ENCODE data around the gene KRTAP10-1.
A peak's percentile ranks its signal among the peaks of the same experiment; 100 is the strongest.

KRTAP10-1 gene

DNA sequence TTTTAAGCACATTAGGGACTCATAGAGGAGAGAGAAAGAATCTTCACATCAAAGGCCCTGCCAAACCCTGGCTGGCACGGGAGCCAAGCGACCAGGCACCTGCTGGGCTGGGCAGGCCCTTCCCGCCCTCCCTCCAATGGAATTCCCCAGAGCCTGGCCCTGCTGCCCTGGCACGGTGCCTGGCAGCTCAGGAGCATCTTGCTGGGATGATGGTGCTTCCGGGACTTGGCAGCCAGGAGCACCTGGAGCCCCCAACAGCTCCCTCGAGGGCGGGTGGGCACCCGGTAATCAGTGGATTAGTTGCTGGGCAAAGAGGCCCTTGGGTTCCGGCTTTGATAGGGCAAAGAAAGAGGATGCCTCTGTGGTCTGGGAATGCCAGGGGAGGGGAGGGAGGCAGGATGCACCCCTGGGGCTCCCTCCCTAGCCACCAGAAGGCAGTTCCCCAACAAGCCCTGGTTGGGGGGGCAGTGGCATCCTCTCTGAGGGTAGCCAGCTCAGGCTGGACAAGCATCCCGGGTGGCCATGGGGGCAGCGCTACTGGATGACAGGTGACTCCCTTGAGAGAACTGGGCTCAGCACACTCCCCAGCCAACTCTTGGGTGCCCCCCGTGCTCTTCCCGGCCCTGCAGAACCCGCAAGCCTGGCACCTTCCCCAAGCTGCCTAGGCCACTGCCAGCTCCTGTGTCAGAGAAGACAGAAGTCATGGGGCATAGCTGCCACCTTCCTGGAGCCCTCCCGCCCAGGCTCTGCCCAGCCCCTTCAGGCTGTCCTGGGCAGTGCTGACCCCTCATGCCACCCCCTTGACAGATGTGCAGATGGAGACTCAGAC, 26.4 kb downstream of the KRTAP10-1 start:
- POLR2A ChIA-PET, result no interaction called here
- no peak overlapping the region for H3K4me3 ChIP-seq (ENCODE audit: control insufficient read depth in 1 of 7, extremely low read depth in 1 of 7, insufficient read depth in 4 of 7, low read depth in 2 of 7, low read length in 6 of 7)
- H3K9me3 ChIP-seq (ENCODE audit: control extremely low read depth in 1 of 5, control insufficient read depth in 4 of 5, insufficient read depth in 2 of 5, low read depth in 1 of 5, low read length in 4 of 5), result peaks cover 0 to 2% (median 0%) of the 10 kb centered on the region in 5 experiments
- H3K36me3 ChIP-seq (ENCODE audit: control insufficient read depth in 4 of 4, insufficient read depth in 4 of 4, low read length in 3 of 4), result no peaks in the 10 kb centered on the region
- no peak overlapping the region for H3K27ac ChIP-seq (ENCODE audit: insufficient read depth in 1 of 2, low read depth in 1 of 2, low read length in 2 of 2, poor library complexity in 1 of 2, severe bottlenecking in 2 of 2)
- peaks cover 0 to 15% (median 8%) of the 10 kb centered on the region in 4 experiments for H3K4me1 ChIP-seq (ENCODE audit: control extremely low read depth in 1 of 4, control insufficient read depth in 4 of 4, insufficient read depth in 4 of 4, low read length in 3 of 4)
- CTCF ChIA-PET, result interaction anchor here (0.9 to 1.6 kb wide), 4 partner anchors 276 to 287 kb away, joined by 3 to 5 read pairs (median 4); no protein-coding TSS in a partner anchor
- DNase-seq, result no peak
- no peaks in the 10 kb centered on the region for H3K27me3 ChIP-seq (replicated peaks in 2 of 5; ENCODE audit: control insufficient read depth in 4 of 5, insufficient read depth in 5 of 5, low read length in 4 of 5)
- WGBS (ENCODE audit: insufficient coverage), result 100% methylated on average over 10 of the region's 15 CpGs

DNA sequence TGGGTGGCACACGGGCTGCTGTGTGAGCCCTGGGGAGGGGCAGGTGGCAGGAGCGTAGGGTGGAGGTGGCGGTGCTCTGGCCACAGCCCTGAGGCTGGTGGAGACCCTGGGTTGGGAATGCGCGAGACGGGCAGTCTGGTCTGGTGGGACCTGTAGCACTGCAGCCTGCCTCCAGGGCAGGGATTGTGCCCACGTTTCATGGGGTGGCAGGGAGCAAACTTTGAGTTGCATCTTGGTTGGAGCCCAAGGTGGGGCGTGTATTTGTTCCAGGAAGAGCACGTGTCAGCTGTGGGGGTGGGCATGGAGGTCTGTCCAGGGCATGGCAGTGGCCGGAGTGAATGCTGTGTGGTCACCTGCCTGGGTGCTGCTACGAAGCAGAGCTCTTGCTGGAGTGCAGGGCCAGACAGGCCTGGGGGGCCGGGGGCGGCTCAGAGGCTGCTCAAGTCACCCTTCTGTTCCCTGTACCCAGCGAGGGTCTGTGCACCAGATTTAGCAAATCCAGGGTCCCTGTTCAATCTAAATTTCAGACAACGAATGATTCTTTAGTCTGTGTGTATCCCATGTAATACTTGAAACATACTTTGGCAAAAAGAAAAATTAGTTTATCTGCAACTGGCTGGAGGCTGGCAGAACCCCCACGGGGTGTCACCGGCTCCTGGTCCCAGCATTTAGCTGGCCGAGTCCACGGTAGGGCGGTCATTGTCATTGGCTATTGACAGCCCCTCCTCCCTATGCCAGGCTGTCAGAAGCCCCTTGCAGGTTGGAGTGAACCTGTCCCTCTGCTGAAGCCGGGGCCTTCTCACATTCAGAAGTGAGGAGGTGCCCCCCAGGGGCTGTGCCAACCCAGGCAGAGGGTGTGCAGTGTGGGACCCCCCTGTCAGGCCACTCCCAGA, 27.3 kb downstream of the KRTAP10-1 start:
- H3K36me3 ChIP-seq (ENCODE audit: control insufficient read depth in 4 of 4, insufficient read depth in 4 of 4, low read length in 3 of 4), result no peaks in the 10 kb centered on the region
- CTCF ChIA-PET, result interaction anchor here (0.9 to 3.1 kb wide), 5 partner anchors 277 to 625 kb away, joined by 3 to 36 read pairs (median 3); no protein-coding TSS in a partner anchor
- WGBS (ENCODE audit: insufficient coverage), result 92% methylated on average over 19 of the region's 21 CpGs
- POLR2A ChIA-PET, result no interaction called here
- H3K4me1 ChIP-seq (ENCODE audit: control extremely low read depth in 1 of 4, control insufficient read depth in 4 of 4, insufficient read depth in 4 of 4, low read length in 3 of 4), result peaks cover 0 to 15% (median 8%) of the 10 kb centered on the region in 4 experiments
- peaks cover 0 to 2% (median 0%) of the 10 kb centered on the region in 5 experiments for H3K9me3 ChIP-seq (ENCODE audit: control extremely low read depth in 1 of 5, control insufficient read depth in 4 of 5, insufficient read depth in 2 of 5, low read depth in 1 of 5, low read length in 4 of 5)
- no peak for DNase-seq
- H3K4me3 ChIP-seq (ENCODE audit: control insufficient read depth in 1 of 7, extremely low read depth in 1 of 7, insufficient read depth in 4 of 7, low read depth in 2 of 7, low read length in 6 of 7), result no peak overlapping the region
- H3K27me3 ChIP-seq (replicated peaks in 2 of 5; ENCODE audit: control insufficient read depth in 4 of 5, insufficient read depth in 5 of 5, low read length in 4 of 5), result no peaks in the 10 kb centered on the region
- no peak overlapping the region for H3K27ac ChIP-seq (ENCODE audit: insufficient read depth in 1 of 2, low read depth in 1 of 2, low read length in 2 of 2, poor library complexity in 1 of 2, severe bottlenecking in 2 of 2)

DNA sequence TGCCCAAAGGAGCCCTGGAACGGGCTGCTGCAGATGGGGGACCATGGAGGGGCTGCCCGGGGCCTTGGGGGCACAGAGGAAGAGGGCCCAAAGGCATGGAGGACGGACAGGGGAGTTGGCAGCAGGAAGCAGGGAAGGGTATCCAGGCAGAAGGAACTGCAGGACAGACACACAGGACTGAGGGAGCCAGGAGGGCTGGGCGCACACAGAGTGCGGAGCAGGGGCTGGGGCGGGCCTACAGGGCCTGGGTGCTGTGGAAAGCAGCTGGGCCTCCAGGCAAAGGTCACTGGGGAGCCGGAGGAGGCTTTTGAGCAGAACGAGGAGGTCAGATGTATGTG, 28.1 kb downstream of the KRTAP10-1 start:
- H3K4me1 ChIP-seq (ENCODE audit: control extremely low read depth in 1 of 4, control insufficient read depth in 4 of 4, insufficient read depth in 4 of 4, low read length in 3 of 4), result peaks cover 0 to 15% (median 8%) of the 10 kb centered on the region in 4 experiments
- no peaks in the 10 kb centered on the region for H3K36me3 ChIP-seq (ENCODE audit: control insufficient read depth in 4 of 4, insufficient read depth in 4 of 4, low read length in 3 of 4)
- H3K4me3 ChIP-seq (ENCODE audit: control insufficient read depth in 1 of 7, extremely low read depth in 1 of 7, insufficient read depth in 4 of 7, low read depth in 2 of 7, low read length in 6 of 7), result no peak overlapping the region
- H3K9me3 ChIP-seq (ENCODE audit: control extremely low read depth in 1 of 5, control insufficient read depth in 4 of 5, insufficient read depth in 2 of 5, low read depth in 1 of 5, low read length in 4 of 5), result no peaks in the 10 kb centered on the region
- CTCF ChIA-PET, result interaction anchor here (0.9 to 3.1 kb wide), 3 partner anchors 282 to 626 kb away, joined by 3 to 36 read pairs (median 10); partner anchors contain the start of gene UBE2G2
- H3K27ac ChIP-seq (ENCODE audit: insufficient read depth in 1 of 2, low read depth in 1 of 2, low read length in 2 of 2, poor library complexity in 1 of 2, severe bottlenecking in 2 of 2), result no peak overlapping the region
- H3K27me3 ChIP-seq (replicated peaks in 2 of 5; ENCODE audit: control insufficient read depth in 4 of 5, insufficient read depth in 5 of 5, low read length in 4 of 5), result no peaks in the 10 kb centered on the region
- POLR2A ChIA-PET, result no interaction called here
- WGBS (ENCODE audit: insufficient coverage), result 97% methylated on average over 7 of the region's 8 CpGs
- no peak for DNase-seq

DNA sequence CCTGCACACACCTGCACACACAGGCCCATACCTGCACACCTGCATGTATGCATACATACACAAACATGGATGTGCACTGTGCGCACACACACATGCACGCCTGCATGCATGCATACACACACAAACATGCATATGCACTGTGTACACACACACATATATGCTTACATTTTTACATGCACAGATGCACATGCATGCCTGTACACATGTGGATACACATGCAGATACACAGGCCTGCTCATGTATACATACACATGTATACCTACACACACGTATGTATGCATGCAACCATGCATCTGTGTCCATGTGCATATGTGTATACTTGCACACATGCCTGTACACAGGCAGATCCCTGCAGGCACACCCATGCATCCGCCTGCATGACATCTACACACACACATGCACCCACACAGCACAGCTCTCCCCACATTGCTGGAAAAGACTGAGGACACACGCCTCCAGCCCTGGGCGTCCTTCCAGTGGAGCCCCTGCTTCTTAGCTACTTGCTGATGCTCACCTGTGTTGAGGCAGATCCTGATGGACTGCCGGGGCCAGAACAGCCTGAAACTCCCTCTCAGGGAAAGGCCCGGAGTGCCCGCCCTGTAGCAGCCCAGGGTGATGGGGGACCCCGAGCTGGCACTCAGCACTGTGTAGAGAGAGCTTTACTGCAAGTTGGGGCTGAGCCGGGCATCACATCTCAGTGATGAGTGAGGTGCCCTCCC, 28.6 kb downstream of the KRTAP10-1 start:
- Histone ChIP-seq H3K4me1 (ENCODE audit: control extremely low read depth in 1 of 4, control insufficient read depth in 4 of 4, insufficient read depth in 4 of 4, low read length in 3 of 4) (peaks cover 0 to 15% (median 8%) of the 10 kb centered on the region in 4 experiments), H3K27me3 (replicated peaks in 2 of 5; ENCODE audit: control insufficient read depth in 4 of 5, insufficient read depth in 5 of 5, low read length in 4 of 5) (no peaks in the 10 kb centered on the region), H3K27ac (ENCODE audit: insufficient read depth in 1 of 2, low read depth in 1 of 2, low read length in 2 of 2, poor library complexity in 1 of 2, severe bottlenecking in 2 of 2) (no peak overlapping the region), H3K36me3 (ENCODE audit: control insufficient read depth in 4 of 4, insufficient read depth in 4 of 4, low read length in 3 of 4) (no peaks in the 10 kb centered on the region), H3K9me3 (ENCODE audit: control extremely low read depth in 1 of 5, control insufficient read depth in 4 of 5, insufficient read depth in 2 of 5, low read depth in 1 of 5, low read length in 4 of 5) (no peaks in the 10 kb centered on the region), H3K4me3 (ENCODE audit: control insufficient read depth in 1 of 7, extremely low read depth in 1 of 7, insufficient read depth in 4 of 7, low read depth in 2 of 7, low read length in 6 of 7) (peak overlapping the region in 2 of 7 experiments; percentile 69 to 79)
- POLR2A ChIA-PET, result no interaction called here
- CTCF ChIA-PET, result interaction anchor here (0.8 to 3.1 kb wide), 11 partner anchors 9 to 627 kb away, joined by 3 to 36 read pairs (median 3); partner anchors contain the start of gene UBE2G2
- WGBS (ENCODE audit: insufficient coverage), result 94% methylated on average over 9 of the region's 11 CpGs
- peak in 1 of 3 donors; percentile 7 for DNase-seq

DNA sequence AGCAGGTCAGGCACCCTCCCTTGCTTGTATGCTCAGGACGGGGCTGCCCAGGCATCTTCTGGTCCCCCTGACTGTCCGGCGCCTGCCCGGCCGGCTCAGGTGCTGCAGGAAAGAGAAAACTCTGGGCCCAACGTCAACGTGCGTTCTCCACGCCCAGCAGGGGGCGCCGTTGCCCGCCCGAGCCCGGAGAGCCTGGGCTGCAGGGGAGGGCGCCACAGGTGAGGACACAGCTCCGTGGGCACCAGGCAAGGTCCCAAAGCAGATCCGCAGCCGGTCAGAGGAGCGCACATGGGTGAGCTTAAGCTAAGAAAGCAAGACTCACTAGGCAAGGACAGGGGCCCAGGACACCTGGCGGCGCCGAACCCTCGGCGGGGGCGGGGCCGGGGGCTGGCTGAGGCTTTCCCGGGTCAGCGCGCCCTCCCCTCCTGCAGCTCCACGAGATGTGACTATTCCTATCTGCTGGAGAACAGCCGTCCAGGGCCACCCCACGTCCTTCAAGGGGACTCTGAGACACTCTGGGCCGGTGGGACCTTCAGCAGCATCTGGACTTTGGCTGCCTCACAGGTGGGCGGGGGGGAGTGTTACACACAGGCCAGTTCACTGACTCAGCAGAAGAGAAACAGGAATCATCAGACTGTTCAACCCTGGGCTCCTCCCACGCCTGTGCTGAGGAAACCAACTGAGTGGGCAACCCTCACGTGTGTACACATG, 29.3 kb downstream of the KRTAP10-1 start:
- POLR2A ChIA-PET, result interaction anchor here (0.7 kb wide), 1 partner anchor 370 kb away, joined by 3 read pairs; no protein-coding TSS in a partner anchor
- no peak overlapping the region for H3K27ac ChIP-seq (ENCODE audit: insufficient read depth in 1 of 2, low read depth in 1 of 2, low read length in 2 of 2, poor library complexity in 1 of 2, severe bottlenecking in 2 of 2)
- CTCF ChIA-PET, result interaction anchor here (0.8 to 3.1 kb wide), 14 partner anchors 9 to 424 kb away, joined by 3 to 36 read pairs (median 3); partner anchors contain the start of gene UBE2G2
- no peaks in the 10 kb centered on the region for H3K27me3 ChIP-seq (replicated peaks in 2 of 5; ENCODE audit: control insufficient read depth in 4 of 5, insufficient read depth in 5 of 5, low read length in 4 of 5)
- peak; percentile 62 to 74 (median 73) for DNase-seq
- peaks cover 0 to 15% (median 8%) of the 10 kb centered on the region in 4 experiments for H3K4me1 ChIP-seq (ENCODE audit: control extremely low read depth in 1 of 4, control insufficient read depth in 4 of 4, insufficient read depth in 4 of 4, low read length in 3 of 4)
- H3K36me3 ChIP-seq (ENCODE audit: control insufficient read depth in 4 of 4, insufficient read depth in 4 of 4, low read length in 3 of 4), result no peaks in the 10 kb centered on the region
- no peaks in the 10 kb centered on the region for H3K9me3 ChIP-seq (ENCODE audit: control extremely low read depth in 1 of 5, control insufficient read depth in 4 of 5, insufficient read depth in 2 of 5, low read depth in 1 of 5, low read length in 4 of 5)
- H3K4me3 ChIP-seq (ENCODE audit: control insufficient read depth in 1 of 7, extremely low read depth in 1 of 7, insufficient read depth in 4 of 7, low read depth in 2 of 7, low read length in 6 of 7), result peak overlapping the region in 6 of 7 experiments; percentile 10 to 79 (median 55)
- 5% methylated on average over 32 of the region's 36 CpGs for WGBS (ENCODE audit: insufficient coverage)

DNA sequence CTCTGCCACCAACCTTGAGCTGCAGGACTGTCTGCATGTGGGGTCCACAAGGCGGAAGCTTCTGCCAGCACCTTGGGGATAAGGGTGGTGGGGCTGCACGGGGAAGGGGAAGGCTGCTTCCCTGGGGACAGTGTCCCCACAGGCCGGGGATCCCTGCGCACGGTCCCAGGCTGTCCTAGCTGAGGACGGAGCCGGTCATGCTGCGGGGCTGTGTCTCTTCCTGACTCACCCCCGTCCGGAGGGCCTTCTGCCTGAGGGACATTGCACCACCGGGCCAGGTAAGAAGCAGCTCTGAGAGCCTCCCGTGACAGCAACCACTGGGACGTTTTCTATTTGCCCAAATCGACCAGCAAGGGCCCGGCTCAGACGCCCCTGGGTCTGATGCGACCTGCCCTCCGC, 29.9 kb downstream of the KRTAP10-1 start:
- no peak for DNase-seq
- no peak overlapping the region for H3K27ac ChIP-seq (ENCODE audit: insufficient read depth in 1 of 2, low read depth in 1 of 2, low read length in 2 of 2, poor library complexity in 1 of 2, severe bottlenecking in 2 of 2)
- WGBS (ENCODE audit: insufficient coverage), result 75% methylated on average over 13 of the region's 18 CpGs
- peaks cover 0 to 15% (median 8%) of the 10 kb centered on the region in 4 experiments for H3K4me1 ChIP-seq (ENCODE audit: control extremely low read depth in 1 of 4, control insufficient read depth in 4 of 4, insufficient read depth in 4 of 4, low read length in 3 of 4)
- H3K36me3 ChIP-seq (ENCODE audit: control insufficient read depth in 4 of 4, insufficient read depth in 4 of 4, low read length in 3 of 4), result no peaks in the 10 kb centered on the region
- H3K27me3 ChIP-seq (replicated peaks in 2 of 5; ENCODE audit: control insufficient read depth in 4 of 5, insufficient read depth in 5 of 5, low read length in 4 of 5), result no peaks in the 10 kb centered on the region
- POLR2A ChIA-PET, result interaction anchor here (0.7 kb wide), 1 partner anchor 371 kb away, joined by 3 read pairs; no protein-coding TSS in a partner anchor
- no peaks in the 10 kb centered on the region for H3K9me3 ChIP-seq (ENCODE audit: control extremely low read depth in 1 of 5, control insufficient read depth in 4 of 5, insufficient read depth in 2 of 5, low read depth in 1 of 5, low read length in 4 of 5)
- peak overlapping the region in 3 of 7 experiments; percentile 66 to 79 (median 69) for H3K4me3 ChIP-seq (ENCODE audit: control insufficient read depth in 1 of 7, extremely low read depth in 1 of 7, insufficient read depth in 4 of 7, low read depth in 2 of 7, low read length in 6 of 7)
- CTCF ChIA-PET, result interaction anchor here (0.6 to 3.1 kb wide), 13 partner anchors 8 to 1212 kb away, joined by 3 to 36 read pairs (median 3); partner anchors contain the start of gene UBE2G2
